Pancreas (tissue), 10 donors: ENCODE results near the gene OBSCN. TPM values are rescaled to one million over a fixed set of nuclear protein-coding genes. Genes with fewer than 3 reads are reported as not detected.
"Not testable (repeated sequence)": the region's sequence is repeated elsewhere in the genome, so short reads cannot be mapped to it uniquely, and the experiment has no call there.

Experiments
- ATAC-seq, 4 donors: fragments of 200-7000 bp; cut with Tn5 transposase; one replicate each; pipeline versions ENCODE4 v1.8.0 to v1.9.1; 2020; ENCODE audit warnings: mild to moderate bottlenecking in 4 of 4, moderate library complexity in 4 of 4
- DNase-seq, 6 donors: peaks; one replicate each; pipeline ENCODE4 v3.0.0-alpha.2; 2020
- FAIRE-seq: peaks from 2 replicates; lab custom pipeline; 2012; peaks lifted over from hg19 to GRCh38; lab: Jason Lieb, UNC
- H3K27ac ChIP-seq, 4 donors: fragments of 200-600 bp; sonication (generic); 1 replicate in 3 of 4; 2 replicates in 1 of 4; pipeline versions ENCODE4 v1.5.0 to v1.8.0; 2020
- H3K27me3 ChIP-seq, 4 donors: fragments of 200-600 bp; one replicate each; pipeline ENCODE4 v1.8.0; 2021
- H3K36me3 ChIP-seq, 3 donors: fragments of 200-600 bp; sonication (generic) in 1 of 3; one replicate each; pipeline versions ENCODE4 v1.5.0 to v1.8.0; 2020 to 2021
- H3K4me1 ChIP-seq, 3 donors: fragments of 200-600 bp; one replicate each; pipeline ENCODE4 v1.8.0; 2021
- H3K4me3 ChIP-seq, 4 donors: fragments of 200-600 bp; sonication (generic) in 2 of 4; one replicate each; pipeline versions ENCODE4 v1.5.0 to v1.8.0; 2020 to 2021
- H3K9me3 ChIP-seq, 4 donors: fragments of 200-600 bp; one replicate each; pipeline ENCODE4 v1.8.0; 2021
- WGBS, 2 donors: extraction: QIAGEN DNeasy Blood & Tissue Kit; methylation state at CpG; one replicate each; pipeline ENCODE4 v1.1.7; 2013; 5-methylcytosine and 5-hydroxymethylcytosine counted together
- intact Hi-C, 3 donors: fragments of 100-400 bp; cut with DNase I; formaldehyde crosslinking; loops; one replicate each; pipeline versions ENCODE4 v1.11.1 to v1.14.2; 2022
- polyA plus RNA-seq, 2 donors: library from polyadenylated mRNA; stranded (reverse); fragments of 200-250 nt; gene quantifications; one replicate each; pipeline ENCODE4 v1.2.3, GENCODE V29; 2013
- total RNA-seq, 6 donors: library from RNA; stranded (reverse); fragmentation: NEBNext Ultra II Directional in 4 of 6; extraction: Animal tissue kit (Norgen Biotek cat#: 25700) in 4 of 6; gene quantifications; one replicate each; pipeline versions ENCODE4 v1.2.1 to v1.2.4, GENCODE V29; 2021 to 2023
- TF ChIP-seq, protein P1 (sequence below), 4 donors: fragments of 200-600 bp; sonication (generic) in 3 of 4; IDR thresholded peaks; one replicate each; pipeline versions ENCODE4 v1.5.0 to v1.8.0; 2021; ENCODE audit warnings: antibody characterized with exemption in 4 of 4
- donor health status: healthy with polysubstance abuse.
- donor health status: DM: no; HTN: no; CAD: no; lungs with moderate emphysema.
- donor health status: DM: no; HTN: no; CAD: no.
- donor health status: control.
- donor health status: control.
- donor health status: Bipolar disorder and iron deficiency.
- donor health status: DM: yes; HTN: yes; CAD: no.
- donor health status: DM: no; HTN: no; CAD: no.
- donor health status: DM: no; HTN: no; CAD: no.
- donor health status: DM: yes; HTN: yes; CAD: no.

Gene OBSCN
- total and polyA plus RNA-seq, 8 donors, result 7.9 to 61.4 (median 11.3) TPM

DNA sequence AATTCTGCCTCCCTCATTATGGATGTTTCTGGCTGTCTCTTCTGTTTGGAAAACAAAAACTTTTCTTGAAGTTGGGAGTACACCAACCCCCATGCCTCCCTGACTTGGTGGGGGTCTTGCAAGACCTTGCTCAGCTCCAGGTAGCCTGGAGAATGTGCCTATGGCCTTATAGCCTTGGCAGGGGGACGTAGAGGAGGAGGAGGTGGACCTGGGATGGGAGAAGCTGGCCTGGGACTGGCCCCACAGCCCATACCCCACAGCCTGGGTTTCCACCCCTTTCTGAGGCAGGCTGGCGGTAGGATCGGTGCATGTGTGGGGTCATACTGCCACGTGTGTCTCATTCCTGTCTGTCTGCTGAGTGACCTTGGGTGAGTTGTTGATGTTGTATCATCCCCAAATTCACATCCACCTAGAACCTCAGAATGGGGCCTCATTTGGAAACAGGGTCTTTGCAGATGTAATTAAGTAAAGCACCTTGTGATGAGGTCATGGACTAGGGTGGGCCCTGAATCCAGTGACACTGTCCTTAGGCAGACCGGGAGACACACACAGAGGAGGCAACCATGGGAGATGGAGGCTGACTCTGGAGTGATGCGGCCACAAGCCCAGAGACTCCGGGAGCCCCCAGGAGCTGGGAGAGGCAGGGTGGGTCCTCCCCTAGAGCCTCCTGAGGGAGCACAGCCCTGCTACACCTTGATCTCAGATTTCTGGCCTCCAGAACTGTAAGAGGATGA, 18.5 kb downstream of the OBSCN start:
- intact Hi-C loops, result no loop called here
- no peaks in the 10 kb centered on the region for H3K36me3 ChIP-seq
- DNase-seq, result no peak
- no peak for FAIRE-seq
- no peak overlapping the region for H3K4me3 ChIP-seq
- H3K27me3 ChIP-seq, result no peaks in the 10 kb centered on the region
- 88 to 94% methylated on average over 7 of the region's 7 CpGs for WGBS, 2 donors
- no peak overlapping the region for H3K27ac ChIP-seq
- no peaks in the 10 kb centered on the region for H3K4me1 ChIP-seq
- TF ChIP-seq, protein P1, sequence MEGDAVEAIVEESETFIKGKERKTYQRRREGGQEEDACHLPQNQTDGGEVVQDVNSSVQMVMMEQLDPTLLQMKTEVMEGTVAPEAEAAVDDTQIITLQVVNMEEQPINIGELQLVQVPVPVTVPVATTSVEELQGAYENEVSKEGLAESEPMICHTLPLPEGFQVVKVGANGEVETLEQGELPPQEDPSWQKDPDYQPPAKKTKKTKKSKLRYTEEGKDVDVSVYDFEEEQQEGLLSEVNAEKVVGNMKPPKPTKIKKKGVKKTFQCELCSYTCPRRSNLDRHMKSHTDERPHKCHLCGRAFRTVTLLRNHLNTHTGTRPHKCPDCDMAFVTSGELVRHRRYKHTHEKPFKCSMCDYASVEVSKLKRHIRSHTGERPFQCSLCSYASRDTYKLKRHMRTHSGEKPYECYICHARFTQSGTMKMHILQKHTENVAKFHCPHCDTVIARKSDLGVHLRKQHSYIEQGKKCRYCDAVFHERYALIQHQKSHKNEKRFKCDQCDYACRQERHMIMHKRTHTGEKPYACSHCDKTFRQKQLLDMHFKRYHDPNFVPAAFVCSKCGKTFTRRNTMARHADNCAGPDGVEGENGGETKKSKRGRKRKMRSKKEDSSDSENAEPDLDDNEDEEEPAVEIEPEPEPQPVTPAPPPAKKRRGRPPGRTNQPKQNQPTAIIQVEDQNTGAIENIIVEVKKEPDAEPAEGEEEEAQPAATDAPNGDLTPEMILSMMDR (IDR thresholded peaks at IDR 0.05), result no peak
- H3K9me3 ChIP-seq, result no peaks in the 10 kb centered on the region
- no peak for ATAC-seq

DNA sequence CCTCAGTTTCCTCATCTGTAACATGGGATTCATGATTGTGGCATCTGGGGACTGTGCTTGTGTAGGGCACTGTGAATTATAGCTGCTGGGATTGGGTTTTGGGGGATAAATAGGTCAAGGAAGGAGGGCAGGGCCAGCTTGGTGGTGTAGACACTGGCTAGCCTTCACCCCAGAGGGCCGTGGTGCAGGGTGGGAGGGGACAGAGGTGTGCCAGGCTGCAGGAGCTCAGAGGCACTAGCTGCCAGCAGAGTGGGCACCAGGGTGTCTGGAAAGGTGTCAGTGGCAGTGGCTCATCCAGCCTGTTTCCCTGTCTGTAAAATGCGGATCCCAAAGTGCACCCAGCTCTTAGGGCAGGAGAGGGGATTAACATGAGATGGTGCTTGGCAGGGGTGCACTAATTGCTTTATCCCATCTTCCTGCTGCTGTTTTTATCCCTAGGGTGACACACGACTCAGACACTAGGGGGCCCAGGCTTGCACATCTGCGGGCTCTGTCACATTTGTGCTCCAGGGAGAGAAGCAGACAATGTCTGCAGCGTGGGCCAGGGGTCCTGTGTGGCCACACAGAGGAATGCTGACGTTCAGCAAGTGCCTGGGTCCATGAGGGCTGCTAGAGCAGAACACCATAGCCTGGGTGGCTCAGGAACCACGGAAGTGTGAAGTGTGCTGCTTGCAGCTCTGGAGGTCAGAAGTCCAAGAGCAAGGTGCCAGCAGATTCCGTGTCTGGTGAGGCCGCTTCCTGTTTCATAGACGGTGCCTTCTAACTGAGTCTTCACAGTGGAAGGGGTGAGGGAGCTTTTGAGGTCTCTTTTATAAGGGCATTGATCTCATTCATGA, 19.3 kb downstream of the OBSCN start:
- DNase-seq, result no peak

DNA sequence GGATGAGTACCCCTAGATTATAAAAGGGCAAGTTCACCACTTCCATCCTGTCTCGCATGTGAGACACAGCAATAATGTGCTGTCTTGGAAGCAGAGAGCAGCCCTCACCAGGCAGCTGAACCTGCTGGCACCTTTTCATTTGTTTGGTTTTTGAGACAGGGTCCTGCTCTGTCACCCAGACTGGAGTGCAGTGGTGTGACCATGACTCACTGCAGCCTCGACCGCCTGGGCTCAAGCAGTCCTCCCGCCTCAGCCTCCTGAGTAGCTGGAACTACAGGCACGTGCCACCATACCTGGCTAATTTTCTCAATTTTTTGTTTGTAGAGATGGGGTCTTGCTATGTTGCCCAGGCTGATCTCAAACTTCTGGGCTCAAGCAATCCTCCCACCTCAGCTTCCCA, 20.3 kb downstream of the OBSCN start:
- H3K27ac ChIP-seq, DNase-seq, H3K4me1 ChIP-seq, FAIRE-seq, H3K27me3 ChIP-seq, ATAC-seq, intact Hi-C loops, H3K9me3 ChIP-seq, H3K36me3 ChIP-seq, H3K4me3 ChIP-seq: not testable (repeated sequence)
- 92 to 98% methylated on average over 5 of the region's 5 CpGs for WGBS, 2 donors

More for the DNA sequence above, 19.3 kb downstream of the OBSCN start:
- Histone ChIP-seq H3K4me1 (no peaks in the 10 kb centered on the region), H3K27me3 (no peaks in the 10 kb centered on the region), H3K27ac (no peak overlapping the region), H3K36me3 (no peaks in the 10 kb centered on the region), H3K9me3 (no peaks in the 10 kb centered on the region), H3K4me3 (no peak overlapping the region)
- no peak for ATAC-seq
- TF ChIP-seq, protein P1 (IDR thresholded peaks at IDR 0.05), result no peak
- no peak for FAIRE-seq
- 60 to 73% methylated on average over 10 of the region's 10 CpGs for WGBS, 2 donors
- intact Hi-C loops, result no loop called here

DNA sequence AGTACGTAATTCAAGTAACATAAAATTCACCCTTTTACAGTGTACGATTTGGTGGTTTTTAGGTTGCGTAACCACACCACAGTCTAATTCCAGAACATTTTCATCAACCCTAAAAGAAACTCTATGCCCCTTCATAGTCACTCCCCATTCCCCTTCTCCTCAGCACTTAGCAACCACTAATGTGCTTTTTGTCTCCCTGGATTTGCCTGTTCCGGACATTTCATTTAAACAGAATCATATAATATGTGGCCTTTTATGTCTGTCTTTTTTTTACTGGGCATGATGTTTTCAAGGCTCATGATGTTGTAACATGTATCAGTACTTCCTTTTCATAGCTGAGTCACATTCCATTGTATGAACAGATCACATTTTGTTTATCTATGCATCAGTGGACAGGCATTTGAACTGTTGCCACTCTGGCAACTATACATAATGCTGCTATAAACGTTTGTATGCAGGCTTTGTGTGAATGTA, 20.8 kb downstream of the OBSCN start:
- WGBS, 2 donors, result 76 to 77% methylated on average over 5 of the region's 5 CpGs
- no peak overlapping the region for H3K27ac ChIP-seq
- H3K4me3 ChIP-seq, result no peak overlapping the region
- H3K27me3 ChIP-seq, result no peaks in the 10 kb centered on the region
- TF ChIP-seq, protein P1 (IDR thresholded peaks at IDR 0.05), result no peak
- FAIRE-seq, result no peak
- ATAC-seq, result peak in 1 of 4 donors; percentile 42
- no peaks in the 10 kb centered on the region for H3K36me3 ChIP-seq
- intact Hi-C loops, result no loop called here
- no peaks in the 10 kb centered on the region for H3K4me1 ChIP-seq
- H3K9me3 ChIP-seq, result no peaks in the 10 kb centered on the region
- DNase-seq, result no peak

DNA sequence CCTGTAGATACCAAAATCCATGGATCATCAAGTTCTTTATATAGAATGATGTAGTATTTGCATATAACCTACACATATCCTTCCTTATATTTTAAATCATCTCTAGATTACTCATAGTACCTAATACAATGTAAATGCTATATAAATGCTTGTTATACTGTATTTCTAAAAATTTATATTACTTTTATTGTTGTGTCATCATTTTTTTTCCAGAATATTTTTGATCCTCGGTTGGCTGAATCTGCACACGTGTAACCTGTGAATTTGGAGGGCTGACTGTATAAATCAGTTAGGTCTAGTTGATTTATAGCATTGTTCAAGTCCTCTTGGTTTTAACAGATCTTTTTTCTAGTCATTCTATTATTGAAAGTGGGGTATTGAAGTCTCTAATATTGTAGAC, 23.3 kb downstream of the OBSCN start:
- 85% methylated on average over 2 of the region's 2 CpGs for WGBS, 2 donors
- Histone ChIP-seq H3K27me3 (no peaks in the 10 kb centered on the region), H3K4me3 (no peak overlapping the region), H3K36me3 (no peaks in the 10 kb centered on the region), H3K9me3 (no peaks in the 10 kb centered on the region), H3K4me1 (no peaks in the 10 kb centered on the region), H3K27ac (no peak overlapping the region)
- FAIRE-seq (no peak), DNase-seq (no peak), ATAC-seq (no peak)
- intact Hi-C loops, result no loop called here
- TF ChIP-seq, protein P1 (IDR thresholded peaks at IDR 0.05), result no peak
